Peyer's patch (tissue), 4 donors: Measurements from ENCODE around the gene SLC30A5. TPM values are rescaled to one million over a fixed set of nuclear protein-coding genes. Genes with fewer than 3 reads are reported as not detected.
"Not testable (repeated sequence)": the region's sequence is repeated elsewhere in the genome, so short reads cannot be mapped to it uniquely, and the experiment has no call there.

ENCODE experiments used
- DNase-seq, 3 donors: peaks; one replicate each; pipeline ENCODE4 v3.0.0-alpha.2; 2017 to 2019
- H3K27ac ChIP-seq, 4 donors: fragments of 200-600 bp; sonication (generic); one replicate each; pipeline ENCODE4 v1.5.1; 2016 to 2019
- H3K27me3 ChIP-seq, 2 donors: fragments of 200-600 bp; sonication (generic); one replicate each; pipeline ENCODE4 v1.5.1; 2019
- H3K36me3 ChIP-seq, 3 donors: fragments of 200-600 bp; sonication (generic); one replicate each; pipeline ENCODE4 v1.5.1; 2016 to 2019
- H3K4me1 ChIP-seq, 4 donors: fragments of 200-600 bp; sonication (generic); one replicate each; pipeline ENCODE4 v1.5.1; 2016 to 2019
- H3K4me3 ChIP-seq, 4 donors: fragments of 200-600 bp; sonication (generic); 1 replicate in 3 of 4; 2 replicates in 1 of 4; pipeline ENCODE4 v1.5.1; 2016 to 2019; ENCODE audit warnings: mild to moderate bottlenecking in 1 of 4
- H3K9me3 ChIP-seq, 4 donors: fragments of 200-600 bp; sonication (generic); one replicate each; pipeline ENCODE4 v1.5.1; 2016 to 2019; ENCODE audit warnings: mild to moderate bottlenecking in 1 of 4
- CTCF ChIP-seq, 6 experiments: fragments of 450-650 bp in 4 of 6; fragments of 200-600 bp in 2 of 6; sonication (generic) in 1 of 6; IDR thresholded peaks; one replicate each; pipeline ENCODE4 v1.5.1; 2017 to 2019; ENCODE audit warnings: antibody characterized with exemption in 6 of 6, mild to moderate bottlenecking in 3 of 6, moderate library complexity in 1 of 6
- POLR2A ChIP-seq, 2 donors: fragments of 450-650 bp; IDR thresholded peaks; one replicate each; pipeline ENCODE4 v1.5.1; 2017; ENCODE audit warnings: antibody characterized with exemption in 2 of 2, mild to moderate bottlenecking in 2 of 2, moderate library complexity in 2 of 2
- total RNA-seq, 4 donors: library from RNA; depleted of rRNA; stranded (reverse); fragments of >200 nt; gene quantifications; one replicate each; pipeline ENCODE4 v1.1.0, GENCODE V29; 2016

SLC30A5 gene
- total RNA-seq, 4 donors from 2014 or later = 14.0 to 50.4 (median 33.8) TPM

DNA sequence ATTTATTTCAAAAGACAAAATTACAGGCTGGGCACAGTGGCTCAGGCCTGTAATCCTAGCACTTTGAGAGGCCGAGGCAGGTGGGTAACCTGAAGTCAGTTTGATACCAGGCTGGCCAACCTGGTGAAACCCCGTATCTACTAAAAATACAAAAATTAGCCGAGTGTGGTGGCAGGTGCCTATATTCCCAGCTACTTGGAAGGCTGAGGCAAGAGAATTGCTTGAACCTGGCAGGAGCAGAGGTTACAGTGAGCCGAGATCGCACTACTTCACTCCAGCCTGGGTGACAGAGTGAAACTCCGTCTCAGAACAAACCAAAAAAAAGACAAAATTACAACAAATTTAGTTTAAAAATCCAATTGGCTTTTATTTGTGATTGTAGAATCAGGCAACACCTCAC, 14.3 kb upstream of the SLC30A5 start:
- Histone ChIP-seq H3K4me1 (no peaks in the 10 kb centered on the region), H3K9me3 (no peaks in the 10 kb centered on the region), H3K27me3 (no peaks in the 10 kb centered on the region), H3K27ac (no peak overlapping the region), H3K36me3 (no peaks in the 10 kb centered on the region), H3K4me3 (no peak overlapping the region)
- no peak for DNase-seq
- TF ChIP-seq CTCF (IDR thresholded peaks at IDR 0.05) = no peak

GRCh38 chr5:69083412-69083811, 10.4 kb upstream of the SLC30A5 start:
- Histone ChIP-seq H3K9me3 (no peaks in the 10 kb centered on the region), H3K4me3 (no peak overlapping the region), H3K27ac (no peak overlapping the region), H3K36me3 (no peaks in the 10 kb centered on the region), H3K4me1 (no peaks in the 10 kb centered on the region), H3K27me3 (no peaks in the 10 kb centered on the region)
- TF ChIP-seq CTCF (IDR thresholded peaks at IDR 0.05) = peak in 3 of 6 experiments; percentile 61 to 67 (median 63)
- no peak for TF ChIP-seq POLR2A (IDR thresholded peaks at IDR 0.05)
- DNase-seq = peak in 2 of 3 donors; percentile 61 to 79

DNA sequence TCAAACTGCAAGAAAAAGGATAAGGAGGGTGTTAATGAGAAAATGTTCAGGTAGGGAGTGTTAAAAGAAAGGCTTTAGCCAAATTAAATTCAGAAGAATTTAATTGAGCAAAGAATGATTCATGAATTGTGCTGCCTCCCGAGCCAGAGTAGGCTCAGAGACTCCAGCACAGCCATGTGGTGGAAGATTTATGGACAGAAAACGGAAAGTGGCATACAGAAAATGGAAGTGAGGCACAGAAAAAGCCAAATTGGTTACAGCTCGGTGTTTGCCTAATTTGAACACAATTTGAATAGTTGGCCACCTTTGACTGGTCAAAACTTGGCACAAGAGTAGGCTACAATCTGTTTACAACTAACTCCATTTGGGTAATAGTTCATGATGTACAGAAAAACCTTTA, 9.6 kb upstream of the SLC30A5 start:
- no peaks in the 10 kb centered on the region for H3K36me3 ChIP-seq
- no peaks in the 10 kb centered on the region for H3K4me1 ChIP-seq
- TF ChIP-seq POLR2A (IDR thresholded peaks at IDR 0.05) (no peak), CTCF (IDR thresholded peaks at IDR 0.05) (no peak)
- H3K4me3 ChIP-seq = no peak overlapping the region
- no peak overlapping the region for H3K27ac ChIP-seq
- no peak for DNase-seq
- no peaks in the 10 kb centered on the region for H3K27me3 ChIP-seq
- H3K9me3 ChIP-seq = no peaks in the 10 kb centered on the region

DNA sequence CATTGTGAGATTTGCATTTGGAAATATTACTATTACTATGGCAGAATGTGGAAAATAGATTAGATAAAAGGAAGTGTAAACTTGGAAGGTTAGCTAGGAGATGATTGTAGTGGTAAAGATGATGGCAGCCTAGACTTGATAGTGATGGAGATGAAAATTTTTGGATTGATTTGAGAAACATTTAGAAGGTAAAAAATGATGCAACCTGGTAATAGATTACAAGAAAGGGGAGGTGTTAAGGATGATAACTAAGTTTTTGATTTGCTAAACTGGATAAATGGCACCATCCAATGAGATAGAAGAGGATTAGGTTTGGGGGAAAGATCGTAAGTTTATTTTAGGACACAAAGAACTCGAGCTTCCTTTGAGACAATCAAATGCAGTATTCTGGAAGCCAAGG, 8.9 kb upstream of the SLC30A5 start:
- Histone ChIP-seq H3K4me3 (no peak overlapping the region), H3K27ac (no peak overlapping the region), H3K9me3 (no peaks in the 10 kb centered on the region), H3K4me1 (no peaks in the 10 kb centered on the region), H3K36me3 (no peaks in the 10 kb centered on the region), H3K27me3 (no peaks in the 10 kb centered on the region)
- DNase-seq = no peak
- no peak for TF ChIP-seq POLR2A (IDR thresholded peaks at IDR 0.05)
- TF ChIP-seq CTCF (IDR thresholded peaks at IDR 0.05) = no peak

GRCh38 chr5:69086206-69086605, 7.6 kb upstream of the SLC30A5 start:
- H3K4me1 ChIP-seq = no peaks in the 10 kb centered on the region
- no peak overlapping the region for H3K4me3 ChIP-seq
- no peak overlapping the region for H3K27ac ChIP-seq
- no peaks in the 10 kb centered on the region for H3K9me3 ChIP-seq
- no peaks in the 10 kb centered on the region for H3K36me3 ChIP-seq
- TF ChIP-seq POLR2A (IDR thresholded peaks at IDR 0.05) (no peak), CTCF (IDR thresholded peaks at IDR 0.05) (no peak)
- no peaks in the 10 kb centered on the region for H3K27me3 ChIP-seq
- DNase-seq = no peak

DNA sequence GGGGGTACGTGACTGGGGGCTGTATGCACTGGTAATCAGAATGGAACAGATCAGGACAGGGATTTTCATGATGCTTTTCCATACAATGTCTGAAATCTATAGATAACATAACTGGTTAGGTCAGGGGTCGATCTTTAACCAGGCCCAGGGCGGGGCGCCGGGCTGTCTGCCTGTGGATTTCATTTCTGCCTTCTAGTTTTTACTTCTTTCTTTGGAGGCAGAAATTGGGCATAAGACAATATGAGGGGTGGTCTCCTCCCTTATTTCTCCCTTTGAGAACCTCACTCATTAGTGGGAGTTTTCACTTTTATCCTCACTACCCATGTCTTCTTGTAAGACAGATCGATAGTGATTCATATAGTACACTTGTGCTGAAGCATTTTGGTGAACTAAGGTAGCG, 5.8 kb upstream of the SLC30A5 start:
- DNase-seq = not testable (repeated sequence)

More for the DNA sequence above, 5.8 kb upstream of the SLC30A5 start:
- H3K27ac ChIP-seq, H3K4me1 ChIP-seq, H3K4me3 ChIP-seq, H3K27me3 ChIP-seq, H3K36me3 ChIP-seq, H3K9me3 ChIP-seq: not testable (repeated sequence)
